Measurements from ENCODE around the gene SPON1.

DNA sequence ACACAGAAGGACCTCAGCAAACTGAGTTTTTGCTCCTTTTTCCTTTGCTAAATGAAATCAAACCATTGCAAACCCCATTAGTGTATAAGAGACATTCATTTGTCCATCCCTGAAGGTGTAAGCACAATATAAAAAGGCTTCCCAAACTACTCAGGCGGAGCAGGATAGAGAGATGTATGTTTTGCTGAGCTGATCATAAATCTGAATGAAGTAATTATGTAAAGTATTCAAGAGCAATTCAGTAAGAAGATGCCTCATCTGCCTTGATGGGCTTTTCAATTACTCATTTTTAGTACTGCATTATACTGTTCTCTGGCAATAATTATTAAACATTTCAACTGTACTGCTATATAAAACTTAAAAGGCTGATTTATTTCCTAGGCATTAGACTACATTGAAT, 65.0 kb downstream of the SPON1 start:
- TF ChIP-seq POLR2AphosphoS5 (IDR thresholded peaks at IDR 0.05; ENCODE audit: borderline replicate concordance, low read depth, low read length) = no peak
- no peak for TF ChIP-seq EZH2 (IDR thresholded peaks at IDR 0.05)
- no peak for TF ChIP-seq FOXP2 (optimal IDR thresholded peaks at IDR 0.05; ENCODE audit: control extremely low read depth, extremely low read length, insufficient read depth)

Measured in SK-N-MC (cell line).